ENCODE measurements around the gene CDH26. TPM values are rescaled to one million over a fixed set of nuclear protein-coding genes. Genes with fewer than 3 reads are reported as not detected.

The CDH26 gene
- polyA plus RNA-seq, 3 donors: 1.3 to 3.0 (median 2.0) TPM

DNA sequence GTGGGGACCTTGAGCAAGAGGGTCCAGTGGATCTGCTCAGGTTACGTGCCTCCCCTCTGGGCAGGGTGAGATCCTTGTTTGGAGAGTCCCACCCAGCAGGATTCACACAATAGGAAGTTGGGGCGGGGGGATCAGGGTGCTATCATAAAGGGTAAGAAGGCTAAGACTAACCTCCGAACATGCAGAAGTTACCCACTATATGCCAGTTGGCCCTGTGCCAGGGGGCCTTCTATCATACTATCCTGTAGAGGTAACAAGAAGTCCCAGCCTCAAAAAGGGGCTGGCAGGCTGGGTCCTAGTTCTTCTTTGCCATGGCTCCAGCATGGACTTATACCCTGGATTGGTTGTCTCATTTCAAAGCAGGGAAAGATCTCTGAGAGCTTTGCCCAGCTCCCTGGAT is 94.1 kb downstream of the CDH26 start:
- Histone ChIP-seq H3K27me3 (ENCODE audit: control insufficient read depth in 2 of 2, insufficient read depth in 2 of 2, low read length in 2 of 2) (no peaks in the 10 kb centered on the region), H2AFZ (ENCODE audit: insufficient read depth, low read depth, low read length, poor library complexity, severe bottlenecking) (peak overlapping the region; percentile 25), H3K4me3 (replicated peaks in 1 of 3; ENCODE audit: low read depth in 2 of 3, low read length in 3 of 3) (no peak overlapping the region), H3K79me2 (ENCODE audit: insufficient read depth, low read length) (peaks cover 13% of the 10 kb centered on the region), H3K4me2 (replicated peaks; ENCODE audit: extremely low read depth, low read length, poor library complexity, severe bottlenecking) (no peak overlapping the region), H4K20me1 (ENCODE audit: insufficient read depth, low read length) (no peaks in the 10 kb centered on the region), H3K36me3 (replicated peaks in 1 of 2; ENCODE audit: control insufficient read depth in 1 of 2, insufficient read depth in 2 of 2, low read length in 2 of 2) (no peaks in the 10 kb centered on the region), H3K4me1 (ENCODE audit: control insufficient read depth in 1 of 2, insufficient read depth in 2 of 2, low read length in 2 of 2) (peaks cover 86 to 96% of the 10 kb centered on the region in 2 donors), H3K27ac (ENCODE audit: low read depth in 1 of 2, low read length in 2 of 2) (peak overlapping the region in 1 of 2 donors; percentile 97), H3K9me3 (replicated peaks in 1 of 2; ENCODE audit: control insufficient read depth in 1 of 2, insufficient read depth in 1 of 2, low read length in 2 of 2) (peaks cover 0 to 3% of the 10 kb centered on the region in 2 donors), H3K9ac (ENCODE audit: insufficient read depth, low read length, poor library complexity, severe bottlenecking) (no peak overlapping the region)
- H3K4me1 Mint-ChIP-seq: peaks cover 88% of the 10 kb centered on the region
- no peak overlapping the region for H3K4me3 Mint-ChIP-seq
- TF ChIP-seq, protein P1, sequence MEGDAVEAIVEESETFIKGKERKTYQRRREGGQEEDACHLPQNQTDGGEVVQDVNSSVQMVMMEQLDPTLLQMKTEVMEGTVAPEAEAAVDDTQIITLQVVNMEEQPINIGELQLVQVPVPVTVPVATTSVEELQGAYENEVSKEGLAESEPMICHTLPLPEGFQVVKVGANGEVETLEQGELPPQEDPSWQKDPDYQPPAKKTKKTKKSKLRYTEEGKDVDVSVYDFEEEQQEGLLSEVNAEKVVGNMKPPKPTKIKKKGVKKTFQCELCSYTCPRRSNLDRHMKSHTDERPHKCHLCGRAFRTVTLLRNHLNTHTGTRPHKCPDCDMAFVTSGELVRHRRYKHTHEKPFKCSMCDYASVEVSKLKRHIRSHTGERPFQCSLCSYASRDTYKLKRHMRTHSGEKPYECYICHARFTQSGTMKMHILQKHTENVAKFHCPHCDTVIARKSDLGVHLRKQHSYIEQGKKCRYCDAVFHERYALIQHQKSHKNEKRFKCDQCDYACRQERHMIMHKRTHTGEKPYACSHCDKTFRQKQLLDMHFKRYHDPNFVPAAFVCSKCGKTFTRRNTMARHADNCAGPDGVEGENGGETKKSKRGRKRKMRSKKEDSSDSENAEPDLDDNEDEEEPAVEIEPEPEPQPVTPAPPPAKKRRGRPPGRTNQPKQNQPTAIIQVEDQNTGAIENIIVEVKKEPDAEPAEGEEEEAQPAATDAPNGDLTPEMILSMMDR (IDR thresholded peaks at IDR 0.05): no peak
- no CpG with 5 or more reads among the region's 3 CpGs for WGBS (ENCODE audit: insufficient coverage)
- peaks cover 0 to 5% (median 2%) of the 10 kb centered on the region in 7 donors for H3K9me3 Mint-ChIP-seq
- intact Hi-C loops (cut with micrococcal nuclease): loop anchor here (10.0 kb wide), 4 partner anchors 108 to 212 kb away; partner anchors contain the start of genes FAM217B (in 1 of the 2) and PPP1R3D (in 1 of the 2)
- peak in 1 of 3 donors; percentile 34 for DNase-seq
- H3K27ac Mint-ChIP-seq: peak overlapping the region; percentile 1 to 99 (median 78)
- H3K27me3 Mint-ChIP-seq (ENCODE audit: low read depth in 3 of 3): peaks cover 0 to 1% (median 0%) of the 10 kb centered on the region in 3 donors
- peaks cover 2 to 3% of the 10 kb centered on the region in 2 donors for H3K36me3 Mint-ChIP-seq

DNA sequence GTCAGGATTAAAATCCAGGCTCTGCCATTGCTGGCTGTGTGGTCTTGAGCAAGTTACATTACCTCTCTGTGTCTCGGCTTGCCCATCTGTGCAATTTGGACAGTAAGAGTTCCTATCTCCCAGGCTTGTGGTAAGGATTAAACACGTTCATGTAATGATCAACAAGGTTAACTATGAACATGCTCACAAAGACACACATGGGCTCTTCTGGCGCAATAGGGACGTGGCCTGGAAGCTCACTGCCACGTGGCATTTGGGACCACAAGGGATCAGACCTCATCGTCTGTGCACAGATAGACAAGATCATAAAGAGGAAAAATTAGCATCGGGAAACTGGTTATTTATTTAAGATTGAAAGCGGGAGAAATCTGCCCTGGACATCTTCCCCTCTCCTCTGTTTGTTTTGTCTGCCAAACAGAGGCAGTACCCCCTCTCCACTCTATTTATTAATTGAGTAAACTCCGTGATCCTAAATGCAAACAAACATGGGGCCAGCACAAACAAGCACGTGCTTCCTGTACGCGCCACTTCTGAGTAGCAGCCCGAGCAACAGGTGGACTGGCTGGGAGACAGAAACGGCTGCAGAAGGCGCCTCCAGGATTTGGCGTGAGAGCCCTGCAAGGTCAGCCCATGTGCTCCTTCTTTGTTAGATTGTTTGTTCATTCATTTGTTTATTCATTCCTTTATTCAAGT is 95.0 kb downstream of the CDH26 start:
- Histone ChIP-seq H3K79me2 (ENCODE audit: insufficient read depth, low read length) (peaks cover 18% of the 10 kb centered on the region), H3K4me1 (ENCODE audit: control insufficient read depth in 1 of 2, insufficient read depth in 2 of 2, low read length in 2 of 2) (peaks cover 86 to 96% of the 10 kb centered on the region in 2 donors), H4K20me1 (ENCODE audit: insufficient read depth, low read length) (no peaks in the 10 kb centered on the region), H3K9ac (ENCODE audit: insufficient read depth, low read length, poor library complexity, severe bottlenecking) (no peak overlapping the region), H2AFZ (ENCODE audit: insufficient read depth, low read depth, low read length, poor library complexity, severe bottlenecking) (peak overlapping the region; percentile 13), H3K4me2 (replicated peaks; ENCODE audit: extremely low read depth, low read length, poor library complexity, severe bottlenecking) (no peak overlapping the region), H3K27ac (ENCODE audit: low read depth in 1 of 2, low read length in 2 of 2) (peak overlapping the region; percentile 85 to 97), H3K4me3 (replicated peaks in 1 of 3; ENCODE audit: low read depth in 2 of 3, low read length in 3 of 3) (no peak overlapping the region), H3K36me3 (replicated peaks in 1 of 2; ENCODE audit: control insufficient read depth in 1 of 2, insufficient read depth in 2 of 2, low read length in 2 of 2) (no peaks in the 10 kb centered on the region), H3K27me3 (ENCODE audit: control insufficient read depth in 2 of 2, insufficient read depth in 2 of 2, low read length in 2 of 2) (no peaks in the 10 kb centered on the region), H3K9me3 (replicated peaks in 1 of 2; ENCODE audit: control insufficient read depth in 1 of 2, insufficient read depth in 1 of 2, low read length in 2 of 2) (peaks cover 0 to 3% of the 10 kb centered on the region in 2 donors)
- no peak overlapping the region for H3K4me3 Mint-ChIP-seq
- H3K4me1 Mint-ChIP-seq: peaks cover 89% of the 10 kb centered on the region
- peaks cover 0 to 5% (median 2%) of the 10 kb centered on the region in 7 donors for H3K9me3 Mint-ChIP-seq
- DNase-seq: no peak
- intact Hi-C loops (cut with micrococcal nuclease): loop anchor here (10.0 kb wide), 4 partner anchors 108 to 212 kb away; partner anchors contain the start of genes FAM217B (in 1 of the 2) and PPP1R3D (in 1 of the 2)
- peaks cover 2 to 3% of the 10 kb centered on the region in 2 donors for H3K36me3 Mint-ChIP-seq
- 78% methylated on average over 5 of the region's 16 CpGs for WGBS (ENCODE audit: insufficient coverage)
- peak overlapping the region; percentile 95 to 99 (median 99) for H3K27ac Mint-ChIP-seq
- TF ChIP-seq, protein P1 (IDR thresholded peaks at IDR 0.05): no peak
- peaks cover 0 to 1% (median 0%) of the 10 kb centered on the region in 3 donors for H3K27me3 Mint-ChIP-seq (ENCODE audit: low read depth in 3 of 3)
